HEK293 (cell line): ENCODE data around the gene PSTPIP1.

Experiments used
- CTCF ChIA-PET: fragments of 350-600 bp; formaldehyde crosslinking; extraction: SDS; loops from one replicate; lab custom pipeline; 2021; ENCODE audit warnings: antibody characterized with exemption; lab: Yijun Ruan, JAX
- POLR2A ChIA-PET: fragments of 300-600 bp; formaldehyde crosslinking; extraction: SDS; loops from one replicate; lab custom pipeline; 2020; ENCODE audit warnings: antibody characterized with exemption, inconsistent platforms; lab: Yijun Ruan, JAX
- H3K27ac ChIP-seq: fragments of 200-500 bp; sonication (Bioruptor generic); 2 replicates; pipeline ENCODE4 v1.5.1; 2014; ENCODE audit warnings: low read depth, low read length, control low read depth, inconsistent platforms; ENCODE audit errors: extremely low read depth
- H3K36me3 ChIP-seq, 2 experiments: fragments of 200-500 bp in 1 of 2; sonication (Bioruptor generic) in 1 of 2; 1 replicate in 1 of 2; 2 replicates in 1 of 2; pipeline ENCODE4 v1.5.1; 2014 to 2017; ENCODE audit warnings: inconsistent platforms in 2 of 2, low read length in 2 of 2; ENCODE audit not compliant: control insufficient read depth in 2 of 2, insufficient read depth in 1 of 2
- H3K4me1 ChIP-seq: fragments of 200-500 bp; sonication (Bioruptor generic); 2 replicates; pipeline ENCODE4 v1.5.1; 2014; ENCODE audit warnings: mild to moderate bottlenecking, low read length, inconsistent platforms; ENCODE audit not compliant: control insufficient read depth, insufficient read depth
- H3K4me3 ChIP-seq: 2 replicates; pipeline ENCODE4 v1.5.1; 2011; ENCODE audit warnings: low read depth, mild to moderate bottlenecking, control low read depth, low read length, moderate library complexity
- H3K9me3 ChIP-seq: fragments of 200-500 bp; sonication (Bioruptor generic); 2 replicates; pipeline ENCODE4 v1.5.1; 2014; ENCODE audit warnings: low read depth, low read length, inconsistent platforms; ENCODE audit not compliant: control insufficient read depth, insufficient read depth
- KLF9 ChIP-seq: fragments of 450-650 bp; formaldehyde crosslinking; IDR thresholded peaks from 2 replicates; pipeline ENCODE4 v1.5.1; 2016; ENCODE audit warnings: missing biosample characterization, missing genetic modification characterization, low read depth
- MZF1 ChIP-seq: fragments of 450-650 bp; formaldehyde crosslinking; IDR thresholded peaks from 2 replicates; pipeline ENCODE4 v1.5.1; 2017; ENCODE audit warnings: missing biosample characterization, missing genetic modification characterization, borderline replicate concordance
- PBX3 ChIP-seq: sonication (generic); formaldehyde crosslinking; IDR thresholded peaks from 2 replicates; pipeline ENCODE4 v1.8.1; 2022; ENCODE audit warnings: mild to moderate bottlenecking, moderate library complexity, missing genetic modification reagents
- SETDB1 ChIP-seq: IDR thresholded peaks from one replicate; pipeline ENCODE4 v1.6.1; 2017; ENCODE audit warnings: mild to moderate bottlenecking, low read length, moderate library complexity, mixed read lengths; ENCODE audit not compliant: insufficient read length
- ZBTB49 ChIP-seq: fragments of 450-650 bp; formaldehyde crosslinking; IDR thresholded peaks from 2 replicates; pipeline ENCODE4 v1.5.1; 2016; ENCODE audit warnings: missing biosample characterization, missing genetic modification characterization, low read depth
- ZNF138 ChIP-seq: fragments of 450-650 bp; formaldehyde crosslinking; IDR thresholded peaks from 2 replicates; pipeline ENCODE4 v1.5.1; 2016; ENCODE audit warnings: missing biosample characterization, missing genetic modification characterization, borderline replicate concordance
- ZNF292 ChIP-seq: fragments of 450-650 bp; formaldehyde crosslinking; IDR thresholded peaks from 2 replicates; pipeline ENCODE4 v1.5.1; 2016; ENCODE audit warnings: low read depth, missing biosample characterization, missing genetic modification characterization, borderline replicate concordance
- ZNF335 ChIP-seq: fragments of 450-650 bp; formaldehyde crosslinking; conservative IDR thresholded peaks from 2 replicates; pipeline ENCODE4 v1.5.1; 2016; ENCODE audit warnings: missing biosample characterization, missing genetic modification characterization
- ZNF501 ChIP-seq: fragments of 450-650 bp; formaldehyde crosslinking; IDR thresholded peaks from 2 replicates; pipeline ENCODE4 v1.5.1; 2016; ENCODE audit warnings: missing biosample characterization, missing genetic modification characterization
- ZNF596 ChIP-seq: fragments of 450-650 bp; IDR thresholded peaks from 2 replicates; pipeline ENCODE4 v1.5.0; 2018; ENCODE audit warnings: missing biosample characterization, mild to moderate bottlenecking, missing genetic modification characterization, moderate library complexity
- ZNF624 ChIP-seq: fragments of 450-650 bp; formaldehyde crosslinking; IDR thresholded peaks from 2 replicates; pipeline ENCODE4 v1.5.1; 2017; ENCODE audit warnings: missing biosample characterization, missing genetic modification characterization
- ZNF639 ChIP-seq: fragments of 450-650 bp; formaldehyde crosslinking; IDR thresholded peaks from 2 replicates; pipeline ENCODE4 v1.5.1; 2016; ENCODE audit warnings: missing biosample characterization, missing genetic modification characterization
- ZNF660 ChIP-seq: fragments of 450-650 bp; IDR thresholded peaks from 2 replicates; pipeline ENCODE4 v1.5.1; 2018; ENCODE audit warnings: missing biosample characterization, mild to moderate bottlenecking, missing genetic modification characterization
- ZNF76 ChIP-seq: fragments of 450-650 bp; formaldehyde crosslinking; IDR thresholded peaks from 2 replicates; pipeline ENCODE4; 2016; ENCODE audit warnings: low read depth, missing biosample characterization, missing genetic modification characterization, borderline replicate concordance
- ZNF837 ChIP-seq: fragments of 450-650 bp; formaldehyde crosslinking; IDR thresholded peaks from 2 replicates; pipeline ENCODE4 v1.5.1; 2016; ENCODE audit warnings: missing biosample characterization, missing genetic modification characterization
- ZXDB ChIP-seq: fragments of 450-650 bp; formaldehyde crosslinking; IDR thresholded peaks from 2 replicates; pipeline ENCODE4 v1.5.1; 2016; ENCODE audit warnings: missing biosample characterization, missing genetic modification characterization
- TF ChIP-seq, protein P1 (sequence below): fragments of 450-650 bp; formaldehyde crosslinking; IDR thresholded peaks from 2 replicates; pipeline ENCODE4 v1.5.1; 2016; ENCODE audit warnings: missing biosample characterization, missing genetic modification characterization
- TF ChIP-seq, protein P2 (sequence below): fragments of 450-650 bp; formaldehyde crosslinking; IDR thresholded peaks from 2 replicates; pipeline ENCODE4 v1.5.1; 2016; ENCODE audit warnings: missing biosample characterization, missing genetic modification characterization

PSTPIP1 gene

GRCh38 chr15:76996076-76996525, 1.2 kb downstream of the PSTPIP1 start:
- POLR2A ChIA-PET = interaction anchor here (0.7 kb wide), 1 partner anchor 65 kb away, joined by 3 read pairs; the partner anchor contains the start of gene RCN2
- H3K27ac ChIP-seq = no peak overlapping the region
- no peaks in the 10 kb centered on the region for H3K4me1 ChIP-seq
- no peaks in the 10 kb centered on the region for H3K36me3 ChIP-seq
- no peak for TF ChIP-seq ZNF335
- TF ChIP-seq, protein P1, sequence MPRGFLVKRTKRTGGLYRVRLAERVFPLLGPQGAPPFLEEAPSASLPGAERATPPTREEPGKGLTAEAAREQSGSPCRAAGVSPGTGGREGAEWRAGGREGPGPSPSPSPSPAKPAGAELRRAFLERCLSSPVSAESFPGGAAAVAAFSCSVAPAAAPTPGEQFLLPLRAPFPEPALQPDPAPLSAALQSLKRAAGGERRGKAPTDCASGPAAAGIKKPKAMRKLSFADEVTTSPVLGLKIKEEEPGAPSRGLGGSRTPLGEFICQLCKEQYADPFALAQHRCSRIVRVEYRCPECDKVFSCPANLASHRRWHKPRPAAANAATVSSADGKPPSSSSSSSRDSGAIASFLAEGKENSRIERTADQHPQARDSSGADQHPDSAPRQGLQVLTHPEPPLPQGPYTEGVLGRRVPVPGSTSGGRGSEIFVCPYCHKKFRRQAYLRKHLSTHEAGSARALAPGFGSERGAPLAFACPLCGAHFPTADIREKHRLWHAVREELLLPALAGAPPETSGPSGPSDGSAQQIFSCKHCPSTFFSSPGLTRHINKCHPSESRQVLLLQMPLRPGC (tag by site-specific recombination) = no peak
- TF ChIP-seq ZNF501 (tag by site-specific recombination) = no peak
- no peak for TF ChIP-seq ZNF639 (tag by site-specific recombination)
- TF ChIP-seq ZNF76 (tag by site-specific recombination) = no peak
- no peak for TF ChIP-seq ZBTB49 (tag by site-specific recombination)
- no peak for TF ChIP-seq KLF9
- TF ChIP-seq PBX3 (CRISPR knock-in tag) = no peak
- TF ChIP-seq ZNF292 (tag by site-specific recombination) = no peak
- TF ChIP-seq ZNF624 = no peak
- TF ChIP-seq ZNF660 = no peak
- no peak for TF ChIP-seq ZNF837 (tag by site-specific recombination)
- no peak for TF ChIP-seq ZXDB (tag by site-specific recombination)
- TF ChIP-seq, protein P2, sequence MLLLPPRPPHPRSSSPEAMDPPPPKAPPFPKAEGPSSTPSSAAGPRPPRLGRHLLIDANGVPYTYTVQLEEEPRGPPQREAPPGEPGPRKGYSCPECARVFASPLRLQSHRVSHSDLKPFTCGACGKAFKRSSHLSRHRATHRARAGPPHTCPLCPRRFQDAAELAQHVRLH = no peak
- no peak for TF ChIP-seq ZNF596 (tag by site-specific recombination)
- TF ChIP-seq ZNF138 (tag by site-specific recombination) = no peak
- TF ChIP-seq MZF1 = no peak
- TF ChIP-seq SETDB1 = no peak
- CTCF ChIA-PET = no interaction called here
- no peak overlapping the region for H3K4me3 ChIP-seq
- no peaks in the 10 kb centered on the region for H3K9me3 ChIP-seq
